GM12878 (cell line): Measurements from ENCODE around the gene SOX5. TPM values are rescaled to one million over a fixed set of nuclear protein-coding genes. Genes with fewer than 3 reads are reported as not detected.

Source experiments
- ATAC-seq: fragments of 200-7000 bp; cut with Tn5 transposase; 3 replicates; pipeline ENCODE4 v1.9.1; 2020; ENCODE audit warnings: mild to moderate bottlenecking, moderate library complexity
- BruUV-seq: library from RNA; stranded (reverse); fragments of 400-500 nt; replicated peaks from 2 replicates; lab custom pipeline; 2021; lab: Mats Ljungman, UMichigan
- CTCF ChIA-PET: fragments of 300-600 bp; sonication (Branson Sonifier 250); formaldehyde crosslinking; extraction: SDS; loops from one replicate; lab custom pipeline; 2021; ENCODE audit warnings: inconsistent platforms; lab: Yijun Ruan, JAX
- POLR2A ChIA-PET: fragments of 350-600 bp; formaldehyde crosslinking; extraction: SDS; loops from one replicate; lab custom pipeline; 2021; ENCODE audit warnings: inconsistent platforms; lab: Charles Lee
- RAD21 ChIA-PET: fragments of 300-600 bp; sonication (Branson Sonifier 250); formaldehyde crosslinking; loops from one replicate; lab custom pipeline; 2023; ENCODE audit warnings: antibody characterized with exemption; ENCODE audit not compliant: unreplicated experiment; lab: Charles Lee
- SMC1A ChIA-PET: fragments of 300-600 bp; sonication (Branson Sonifier 250); formaldehyde crosslinking; loops from one replicate; lab custom pipeline; 2023; ENCODE audit not compliant: unreplicated experiment, uncharacterized antibody; lab: Charles Lee
- DNase-seq: peaks from one replicate; pipeline ENCODE4 v3.0.0-alpha.2; 2011; ENCODE audit warnings: low read depth, low spot score
- FAIRE-seq: peaks from 3 replicates; lab custom pipeline; 2011; peaks lifted over from hg19 to GRCh38; lab: Jason Lieb, UNC
- H2AFZ ChIP-seq: 2 replicates; pipeline ENCODE4 v1.6.0; 2011; ENCODE audit warnings: low read depth, low read length, control low read depth; ENCODE audit not compliant: control insufficient read depth
- H3K27ac ChIP-seq: 2 replicates; pipeline ENCODE4 v1.5.1; 2011; ENCODE audit warnings: control low read depth; ENCODE audit not compliant: control insufficient read depth, insufficient read depth
- H3K27me3 ChIP-seq, 2 experiments: replicated peaks in 1 of 2; 2 replicates each; pipeline versions ENCODE4 v1.6.0 to v1.6.1; 2011; ENCODE audit warnings: low read length in 1 of 2; ENCODE audit not compliant: control insufficient read depth in 2 of 2, insufficient read depth in 2 of 2
- H3K36me3 ChIP-seq, 2 experiments: 2 replicates each; pipeline ENCODE4 v1.5.1; 2011; ENCODE audit warnings: low read length in 1 of 2; ENCODE audit not compliant: control insufficient read depth in 2 of 2, insufficient read depth in 2 of 2
- H3K4me1 ChIP-seq: 2 replicates; pipeline ENCODE4 v1.6.1; 2011; ENCODE audit warnings: mild to moderate bottlenecking, low read length, moderate library complexity, mixed read lengths; ENCODE audit not compliant: control insufficient read depth, insufficient read depth
- H3K4me2 ChIP-seq: 2 replicates; pipeline ENCODE4 v1.6.0; 2011; ENCODE audit warnings: control low read depth; ENCODE audit not compliant: control insufficient read depth, insufficient read depth
- H3K4me3 ChIP-seq: fragments of 200-600 bp; sonication (generic); 2 replicates; pipeline ENCODE4 v1.5.1; 2016
- H3K79me2 ChIP-seq: 2 replicates; pipeline ENCODE4 v1.6.0; 2011; ENCODE audit warnings: low read length; ENCODE audit not compliant: control insufficient read depth, insufficient read depth
- H3K9ac ChIP-seq: 2 replicates; pipeline ENCODE4 v1.8.0; 2011; ENCODE audit warnings: low read length, control low read depth, mixed read lengths; ENCODE audit not compliant: control insufficient read depth, insufficient read depth
- H3K9me3 ChIP-seq: replicated peaks from 3 replicates; pipeline ENCODE4 v1.5.1; 2011; ENCODE audit warnings: mild to moderate bottlenecking, low read length; ENCODE audit not compliant: control insufficient read depth, insufficient read depth
- H4K20me1 ChIP-seq: 2 replicates; pipeline ENCODE4 v1.6.0; 2011; ENCODE audit not compliant: control insufficient read depth, insufficient read depth
- BCLAF1 ChIP-seq: fragments of 450-650 bp; IDR thresholded peaks from 2 replicates; pipeline ENCODE4 v1.6.1; 2017; ENCODE audit warnings: antibody characterized with exemption, mild to moderate bottlenecking, moderate library complexity
- NFYA ChIP-seq: IDR thresholded peaks from 2 replicates; pipeline ENCODE4 v1.6.1; 2011; ENCODE audit warnings: low read depth, mild to moderate bottlenecking, low read length, improper control_type of control experiment, borderline replicate concordance
- POLR2AphosphoS5 ChIP-seq: IDR thresholded peaks from 2 replicates; pipeline ENCODE4 v1.6.1; 2011; ENCODE audit warnings: mild to moderate bottlenecking, low read length, inconsistent platforms
- SREBF1 ChIP-seq: IDR thresholded peaks from 2 replicates; pipeline ENCODE4 v1.6.1; 2012; ENCODE audit warnings: mild to moderate bottlenecking, low read length
- SRF ChIP-seq, 2 experiments: IDR thresholded peaks; 2 replicates each; pipeline ENCODE4 v1.6.1; 2011; ENCODE audit warnings: low read depth in 2 of 2, low read length in 2 of 2, mild to moderate bottlenecking in 1 of 2, moderate library complexity in 1 of 2
- TCF3 ChIP-seq: IDR thresholded peaks from 2 replicates; pipeline ENCODE4 v1.6.1; 2012; ENCODE audit warnings: low read depth, mild to moderate bottlenecking, low read length, borderline replicate concordance; ENCODE audit not compliant: insufficient read depth
- ZNF274 ChIP-seq: IDR thresholded peaks from one replicate; pipeline ENCODE4 v1.8.0; 2011; ENCODE audit not compliant: insufficient read length, insufficient read depth
- WGBS: methylation state at CpG from one replicate; pipeline ENCODE4 v1.1.6; 2016; ENCODE audit warnings: low lambda C conversion rate; ENCODE audit not compliant: insufficient replicate concordance, insufficient coverage; ENCODE audit errors: missing lambda C conversion rate; 5-methylcytosine and 5-hydroxymethylcytosine counted together
- in situ Hi-C: fragments of 300-500 bp; cut with MboI; formaldehyde crosslinking; loops from 9 replicates; pipeline ENCODE4 v1.14.3; 2018; ENCODE audit warnings: mixed read lengths
- intact Hi-C: fragments of 100-400 bp; cut with micrococcal nuclease; formaldehyde crosslinking; loops from one replicate; pipeline ENCODE4 v1.14.2; 2022; ENCODE audit not compliant: unreplicated experiment
- polyA plus RNA-seq, 11 experiments: library from polyadenylated mRNA; depleted of rRNA in 4 of 11; unstranded in 6 of 11; stranded (reverse) in 5 of 11; fragments of >200 nt; fragmentation: Nextera tagmentation in 4 of 11; fragmentation: Illumina TruSeq in 1 of 11; extraction: Ambion mirVana in 4 of 11; extraction: Trizol in 1 of 11; gene quantifications; 1 replicate in 1 of 11; 2 replicates in 10 of 11; pipeline versions ENCODE4 v1.2.1 to v1.2.3, GENCODE V29; 2011 to 2016; ENCODE audit warnings: inconsistent platforms in 2 of 11, missing spikeins in 2 of 11, low read depth in 1 of 11
- total RNA-seq, 4 experiments: library from RNA; depleted of rRNA in 3 of 4; stranded (reverse); fragments of >200 nt in 3 of 4; fragmentation: Illumina TruSeq in 1 of 4; extraction: Trizol in 1 of 4; gene quantifications; 2 replicates each; pipeline versions ENCODE4 v1.2.1 to v1.2.3, GENCODE V29; 2013 to 2021
- TF ChIP-seq, protein P1 (sequence below): IDR thresholded peaks from 2 replicates; pipeline ENCODE4 v1.6.1; 2011; ENCODE audit warnings: low read depth, low read length, improper control_type of control experiment, borderline replicate concordance

The SOX5 gene
- total and polyA plus RNA-seq, 10 of the 15 experiments (the other 5 are each of a cell fraction or from before 2014, with no cell fraction given), result 0.08 to 1.0 (median 0.24) TPM

DNA sequence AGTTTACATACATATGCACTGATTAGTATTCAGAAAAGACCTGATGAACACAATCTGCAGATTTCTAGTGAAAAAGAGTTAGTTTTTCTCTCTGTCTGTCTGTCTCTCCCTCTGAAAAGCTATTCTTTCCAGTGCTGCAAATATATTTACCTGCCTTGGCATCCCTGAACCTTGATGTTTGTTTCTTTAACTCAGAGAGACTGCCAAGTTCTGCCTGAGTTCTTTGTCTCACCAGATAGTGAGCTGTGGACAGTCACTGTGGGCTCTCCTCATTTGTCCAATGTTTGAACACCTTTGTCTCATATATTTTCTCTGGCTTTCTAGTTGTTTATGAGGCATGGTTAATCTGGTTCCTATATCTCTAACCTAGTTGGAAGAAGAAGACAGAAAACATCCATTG is 250.4 kb downstream of the SOX5 start (continued):
- TF ChIP-seq, protein P1, sequence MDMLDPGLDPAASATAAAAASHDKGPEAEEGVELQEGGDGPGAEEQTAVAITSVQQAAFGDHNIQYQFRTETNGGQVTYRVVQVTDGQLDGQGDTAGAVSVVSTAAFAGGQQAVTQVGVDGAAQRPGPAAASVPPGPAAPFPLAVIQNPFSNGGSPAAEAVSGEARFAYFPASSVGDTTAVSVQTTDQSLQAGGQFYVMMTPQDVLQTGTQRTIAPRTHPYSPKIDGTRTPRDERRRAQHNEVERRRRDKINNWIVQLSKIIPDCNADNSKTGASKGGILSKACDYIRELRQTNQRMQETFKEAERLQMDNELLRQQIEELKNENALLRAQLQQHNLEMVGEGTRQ, result no peak
- TF ChIP-seq BCLAF1 (no peak), ZNF274 (no peak), SRF (IDR thresholded peaks at IDR 0.05; ENCODE audit: low read depth in 2 of 2, low read length in 2 of 2) (no peak)

GRCh38 chr12:23694920-23695319 is 254.6 kb downstream of the SOX5 start:
- Histone ChIP-seq H3K27me3 (no peaks in the 10 kb centered on the region), H3K9me3 (no peaks in the 10 kb centered on the region), H3K36me3 (no peaks in the 10 kb centered on the region), H3K4me3 (no peak overlapping the region), H4K20me1 (no peaks in the 10 kb centered on the region), H2AFZ (no peak overlapping the region), H3K4me2 (no peak overlapping the region)
- intact Hi-C loops, result no loop called here
- ChIA-PET CTCF (interaction anchor here (1.1 kb wide), 1 partner anchor 11 kb away, joined by 3 read pairs; no protein-coding TSS in a partner anchor), RAD21 (no interaction called here)
- ATAC-seq, result no peak
- BruUV-seq, result no TSS peak
- DNase-seq, result no peak
- no peak for TF ChIP-seq SREBF1
- no peak for TF ChIP-seq TCF3
- TF ChIP-seq NFYA, result no peak
- TF ChIP-seq POLR2AphosphoS5, result no peak
- TF ChIP-seq, all 136 proteins: peak for 0
- in situ Hi-C loops, result no loop called here
- no peaks in the 10 kb centered on the region for H3K79me2 ChIP-seq
- no peak overlapping the region for H3K27ac ChIP-seq
- no peaks in the 10 kb centered on the region for H3K4me1 ChIP-seq
- 36% methylated on average over 2 of the region's 2 CpGs for WGBS
- POLR2A ChIA-PET, result no interaction called here
- FAIRE-seq, result no peak
- no peak overlapping the region for H3K9ac ChIP-seq
- SMC1A ChIA-PET, result interaction anchor here (2.6 kb wide), 1 partner anchor 8 kb away, joined by 8 read pairs; no protein-coding TSS in a partner anchor
